Naive B cell (primary cell): ENCODE measurements around the gene GFOD1. TPM values are rescaled to one million over a fixed set of nuclear protein-coding genes. Genes with fewer than 3 reads are reported as not detected.

Source experiments
- ATAC-seq, 2 donors: fragments of 150-1000 bp; cut with Tn5 transposase; 2 replicates each; pipeline ENCODE4 v1.10.0; 2021; ENCODE audit warnings: low read depth in 2 of 2, mild to moderate bottlenecking in 2 of 2, moderate library complexity in 2 of 2
- DNase-seq: peaks from one replicate; pipeline ENCODE4 v3.0.0; 2022
- H3K27ac Mint-ChIP-seq, 6 donors: one replicate each; pipeline ENCODE4 v1.8.0; 2020 to 2022; ENCODE audit warnings: mild to moderate bottlenecking in 6 of 6, mixed read lengths in 6 of 6, moderate library complexity in 5 of 6, inconsistent platforms in 2 of 6
- H3K27me3 Mint-ChIP-seq, 3 donors: one replicate each; pipeline ENCODE4 v1.8.0; 2021 to 2022; ENCODE audit warnings: mixed read lengths in 3 of 3, mild to moderate bottlenecking in 1 of 3
- H3K36me3 Mint-ChIP-seq, 2 donors: one replicate each; pipeline ENCODE4 v1.8.0; 2020 to 2022; ENCODE audit warnings: mixed read lengths in 2 of 2, inconsistent platforms in 1 of 2, mild to moderate bottlenecking in 1 of 2
- H3K4me1 Mint-ChIP-seq, 3 donors: one replicate each; pipeline ENCODE4 v1.8.0; 2020 to 2022; ENCODE audit warnings: mixed read lengths in 3 of 3, inconsistent platforms in 1 of 3, mild to moderate bottlenecking in 1 of 3, moderate library complexity in 1 of 3
- H3K4me3 Mint-ChIP-seq, 8 donors: one replicate each; pipeline ENCODE4 v1.8.0; 2020 to 2022; ENCODE audit warnings: mild to moderate bottlenecking in 8 of 8, mixed read lengths in 8 of 8, moderate library complexity in 8 of 8, inconsistent platforms in 2 of 8
- H3K9me3 Mint-ChIP-seq, 7 donors: one replicate each; pipeline ENCODE4 v1.8.0; 2020 to 2022; ENCODE audit warnings: mixed read lengths in 7 of 7, mild to moderate bottlenecking in 5 of 7, inconsistent platforms in 2 of 7, moderate library complexity in 1 of 7
- polyA plus RNA-seq, 6 donors: library from polyadenylated mRNA; unstranded; fragments of 300-500 nt; fragmentation: Illumina TruSeq; gene quantifications; one replicate each; pipeline ENCODE4 v1.2.3, GENCODE V29; 2021; ENCODE audit warnings: low read depth in 6 of 6

Gene GFOD1
- polyA plus RNA-seq, 6 donors from 2014 or later: 2.9 to 10.7 (median 5.4) TPM

- Mint-ChIP-seq H3K4me3 (peak overlapping the region; percentile 36 to 91 (median 83)), H3K36me3 (peaks cover 0 to 4% of the 10 kb centered on the region in 2 donors), H3K9me3 (no peaks in the 10 kb centered on the region), H3K27me3 (no peaks in the 10 kb centered on the region), H3K4me1 (peaks cover 66 to 84% (median 74%) of the 10 kb centered on the region in 3 donors), H3K27ac (peak overlapping the region; percentile 93 to 99 (median 98))
- DNase-seq (peak; percentile 84), ATAC-seq (peak; percentile 87 to 90)
Observed at GRCh38 chr6:13355999-13356785, 131.2 kb downstream of the GFOD1 start.

- peak; percentile 67 to 70 for ATAC-seq
- Mint-ChIP-seq H3K4me1 (peaks cover 63 to 75% (median 70%) of the 10 kb centered on the region in 3 donors), H3K9me3 (no peaks in the 10 kb centered on the region), H3K4me3 (peak overlapping the region; percentile 36 to 91 (median 80)), H3K36me3 (no peaks in the 10 kb centered on the region), H3K27me3 (no peaks in the 10 kb centered on the region), H3K27ac (peak overlapping the region; percentile 93 to 99 (median 98))
- DNase-seq: peak; percentile 56
Observed at GRCh38 chr6:13355043-13355945, 132.1 kb downstream of the GFOD1 start.

- H3K36me3 Mint-ChIP-seq: no peaks in the 10 kb centered on the region
- H3K9me3 Mint-ChIP-seq: no peaks in the 10 kb centered on the region
- H3K27ac Mint-ChIP-seq: peak overlapping the region; percentile 93 to 99 (median 98)
- H3K27me3 Mint-ChIP-seq: no peaks in the 10 kb centered on the region
- H3K4me3 Mint-ChIP-seq: peak overlapping the region; percentile 36 to 91 (median 80)
- ATAC-seq: peak; percentile 16 to 19
- peak; percentile 53 for DNase-seq
- H3K4me1 Mint-ChIP-seq: peaks cover 58 to 69% (median 68%) of the 10 kb centered on the region in 3 donors
Observed at GRCh38 chr6:13354331-13355042, 132.9 kb downstream of the GFOD1 start.

- Mint-ChIP-seq H3K36me3 (no peaks in the 10 kb centered on the region), H3K27me3 (no peaks in the 10 kb centered on the region), H3K4me3 (no peak overlapping the region), H3K9me3 (no peaks in the 10 kb centered on the region), H3K27ac (no peak overlapping the region), H3K4me1 (peaks cover 45 to 48% (median 45%) of the 10 kb centered on the region in 3 donors)
- no peak for ATAC-seq
- no peak for DNase-seq
Observed at GRCh38 chr6:13352165-13352564, 135.2 kb downstream of the GFOD1 start.

GRCh38 chr6:13351271-13351670 is 136.1 kb downstream of the GFOD1 start:
- Mint-ChIP-seq H3K9me3 (no peaks in the 10 kb centered on the region), H3K4me3 (peak overlapping the region in 1 of 8 donors; percentile 28), H3K36me3 (no peaks in the 10 kb centered on the region), H3K27ac (peak overlapping the region in 2 of 6 donors; percentile 12 to 29), H3K4me1 (peaks cover 36 to 40% (median 40%) of the 10 kb centered on the region in 3 donors), H3K27me3 (no peaks in the 10 kb centered on the region)
- ATAC-seq: no peak
- no peak for DNase-seq

- no peak for DNase-seq
- no peaks in the 10 kb centered on the region for H3K9me3 Mint-ChIP-seq
- peak overlapping the region in 1 of 8 donors; percentile 30 for H3K4me3 Mint-ChIP-seq
- H3K27ac Mint-ChIP-seq: peak overlapping the region in 1 of 6 donors; percentile 44
- H3K36me3 Mint-ChIP-seq: no peaks in the 10 kb centered on the region
- peaks cover 23 to 27% (median 26%) of the 10 kb centered on the region in 3 donors for H3K4me1 Mint-ChIP-seq
- H3K27me3 Mint-ChIP-seq: no peaks in the 10 kb centered on the region
- no peak for ATAC-seq
Observed at GRCh38 chr6:13349811-13350506, 137.4 kb downstream of the GFOD1 start.

- DNase-seq: no peak
- no peaks in the 10 kb centered on the region for H3K27me3 Mint-ChIP-seq
- no peak overlapping the region for H3K27ac Mint-ChIP-seq
Observed at GRCh38 chr6:13348334-13349113, 138.9 kb downstream of the GFOD1 start.

GRCh38 chr6:13346245-13346644 is 141.2 kb downstream of the GFOD1 start:
- no peak overlapping the region for H3K4me3 Mint-ChIP-seq
- H3K36me3 Mint-ChIP-seq: peaks cover 0 to 7% of the 10 kb centered on the region in 2 donors
- H3K27ac Mint-ChIP-seq: no peak overlapping the region
- no peaks in the 10 kb centered on the region for H3K27me3 Mint-ChIP-seq
- peaks cover 0 to 9% (median 0%) of the 10 kb centered on the region in 7 donors for H3K9me3 Mint-ChIP-seq
- DNase-seq: no peak
- H3K4me1 Mint-ChIP-seq: peaks cover 6 to 23% (median 23%) of the 10 kb centered on the region in 3 donors
- ATAC-seq: no peak

More at GRCh38 chr6:13348334-13349113, 138.9 kb downstream of the GFOD1 start:
- Mint-ChIP-seq H3K4me3 (no peak overlapping the region), H3K9me3 (no peaks in the 10 kb centered on the region), H3K4me1 (peaks cover 8 to 22% (median 17%) of the 10 kb centered on the region in 3 donors), H3K36me3 (no peaks in the 10 kb centered on the region)
- no peak for ATAC-seq

GRCh38 chr6:13342414-13343019 is 144.9 kb downstream of the GFOD1 start:
- peaks cover 0 to 7% of the 10 kb centered on the region in 2 donors for H3K36me3 Mint-ChIP-seq
- no peak for ATAC-seq
- peaks cover 0 to 13% (median 2%) of the 10 kb centered on the region in 7 donors for H3K9me3 Mint-ChIP-seq

GRCh38 chr6:13339863-13340630 is 147.4 kb downstream of the GFOD1 start:
- H3K27ac Mint-ChIP-seq: peak overlapping the region; percentile 16 to 94 (median 54)
- ATAC-seq (peak; percentile 77 to 78), DNase-seq (no peak)
- peaks cover 51 to 61% (median 54%) of the 10 kb centered on the region in 3 donors for H3K4me1 Mint-ChIP-seq
- peaks cover 0 to 13% (median 2%) of the 10 kb centered on the region in 7 donors for H3K9me3 Mint-ChIP-seq
- H3K27me3 Mint-ChIP-seq: no peaks in the 10 kb centered on the region
- H3K36me3 Mint-ChIP-seq: peaks cover 0 to 7% of the 10 kb centered on the region in 2 donors
- H3K4me3 Mint-ChIP-seq: peak overlapping the region in 7 of 8 donors; percentile 49 to 77 (median 59)

More at GRCh38 chr6:13342414-13343019, 144.9 kb downstream of the GFOD1 start:
- Mint-ChIP-seq H3K4me1 (peaks cover 43 to 51% (median 49%) of the 10 kb centered on the region in 3 donors), H3K4me3 (no peak overlapping the region), H3K27me3 (no peaks in the 10 kb centered on the region), H3K27ac (no peak overlapping the region)
- no peak for DNase-seq

GRCh38 chr6:13338038-13338437 is 149.4 kb downstream of the GFOD1 start:
- ATAC-seq: peak; percentile 40 to 44
- Mint-ChIP-seq H3K27me3 (no peaks in the 10 kb centered on the region), H3K4me1 (peaks cover 43 to 56% (median 54%) of the 10 kb centered on the region in 3 donors), H3K4me3 (peak overlapping the region; percentile 7 to 76 (median 49)), H3K36me3 (peaks cover 0 to 7% of the 10 kb centered on the region in 2 donors), H3K27ac (peak overlapping the region; percentile 10 to 88 (median 46)), H3K9me3 (peaks cover 0 to 13% (median 2%) of the 10 kb centered on the region in 7 donors)
- DNase-seq: no peak
